ENCODE measurements around the gene SPTAN1.

The SPTAN1 gene

GRCh38 chr9:128600099-128600498 is 47.7 kb downstream of the SPTAN1 start:
- no peak for DNase-seq (ENCODE audit: low read depth in 2 of 2)

- no peak for DNase-seq (ENCODE audit: low read depth in 2 of 2)
These were observed 51.3 kb downstream of the SPTAN1 start for GRCh38 chr9:128603697-128604096.

- DNase-seq (ENCODE audit: low read depth in 2 of 2), result no peak
These were observed 55.4 kb downstream of the SPTAN1 start for GRCh38 chr9:128607642-128608350.

- DNase-seq (ENCODE audit: low read depth in 2 of 2), result no peak
These were observed 58.5 kb downstream of the SPTAN1 start for GRCh38 chr9:128610897-128611296.

GRCh38 chr9:128611600-128612394 is 59.4 kb downstream of the SPTAN1 start:
- DNase-seq (ENCODE audit: low read depth in 2 of 2), result no peak

- no peak for DNase-seq (ENCODE audit: low read depth in 2 of 2)
These were observed 62.3 kb downstream of the SPTAN1 start for GRCh38 chr9:128614728-128615127.

GRCh38 chr9:128615571-128615970 is 63.2 kb downstream of the SPTAN1 start:
- no peak for DNase-seq (ENCODE audit: low read depth in 2 of 2)

- DNase-seq (ENCODE audit: low read depth in 2 of 2), result no peak
These were observed 65.6 kb downstream of the SPTAN1 start for GRCh38 chr9:128617943-128618342.

- no peak for DNase-seq (ENCODE audit: low read depth in 2 of 2)
These were observed 66.7 kb downstream of the SPTAN1 start for GRCh38 chr9:128619127-128619526.

- DNase-seq (ENCODE audit: low read depth in 2 of 2), result no peak
These were observed 67.4 kb downstream of the SPTAN1 start for GRCh38 chr9:128619779-128620178.

GRCh38 chr9:128621730-128622455 is 69.5 kb downstream of the SPTAN1 start:
- DNase-seq (ENCODE audit: low read depth in 2 of 2), result no peak

- DNase-seq (ENCODE audit: low read depth in 2 of 2), result no peak
These were observed 72.2 kb downstream of the SPTAN1 start for GRCh38 chr9:128624566-128624965.

- DNase-seq (ENCODE audit: low read depth in 2 of 2), result no peak
These were observed 73.2 kb downstream of the SPTAN1 start for GRCh38 chr9:128625391-128626146.

- no peak for DNase-seq (ENCODE audit: low read depth in 2 of 2)
These were observed 73.8 kb downstream of the SPTAN1 start for GRCh38 chr9:128626181-128626580.

GRCh38 chr9:128627127-128627715 is 74.8 kb downstream of the SPTAN1 start:
- DNase-seq (ENCODE audit: low read depth in 2 of 2), result no peak

- DNase-seq (ENCODE audit: low read depth in 2 of 2), result no peak
These were observed 75.5 kb downstream of the SPTAN1 start for GRCh38 chr9:128627906-128628305.

GRCh38 chr9:128628471-128629048 is 76.2 kb downstream of the SPTAN1 start:
- DNase-seq (ENCODE audit: low read depth in 2 of 2), result no peak

GRCh38 chr9:128629136-128629535 is 76.7 kb downstream of the SPTAN1 start:
- no peak for DNase-seq (ENCODE audit: low read depth in 2 of 2)

GRCh38 chr9:128629852-128630545 is 77.6 kb downstream of the SPTAN1 start:
- DNase-seq (ENCODE audit: low read depth in 2 of 2), result no peak

- DNase-seq (ENCODE audit: low read depth in 2 of 2), result no peak
These were observed 79.2 kb downstream of the SPTAN1 start for GRCh38 chr9:128631636-128632035.
